Astrocyte of the spinal cord (primary cell): ENCODE measurements around the gene SPON1.

Experiments
- DNase-seq: peaks from one replicate; pipeline ENCODE4 v3.0.0; 2011; ENCODE audit warnings: low read depth, low spot score
- H3K4me3 ChIP-seq: 2 replicates; pipeline ENCODE4 v1.5.1; 2011; ENCODE audit warnings: low read depth, mild to moderate bottlenecking, low read length, moderate library complexity
- in situ Hi-C: cut with HindIII; loops from 2 replicates; pipeline ENCODE4 v1.10.0; 2017; ENCODE audit warnings: low sequenced_read_pairs
- TF ChIP-seq, protein P1 (sequence below): IDR thresholded peaks from 2 replicates; pipeline ENCODE4 v1.5.1; 2012; ENCODE audit warnings: low read depth, mild to moderate bottlenecking, low read length, inconsistent platforms

The SPON1 gene

GRCh38 chr11:14112721-14113120 lies 150.2 kb downstream of the SPON1 start:
- DNase-seq, result no peak
- in situ Hi-C loops, result no loop called here
- TF ChIP-seq, protein P1, sequence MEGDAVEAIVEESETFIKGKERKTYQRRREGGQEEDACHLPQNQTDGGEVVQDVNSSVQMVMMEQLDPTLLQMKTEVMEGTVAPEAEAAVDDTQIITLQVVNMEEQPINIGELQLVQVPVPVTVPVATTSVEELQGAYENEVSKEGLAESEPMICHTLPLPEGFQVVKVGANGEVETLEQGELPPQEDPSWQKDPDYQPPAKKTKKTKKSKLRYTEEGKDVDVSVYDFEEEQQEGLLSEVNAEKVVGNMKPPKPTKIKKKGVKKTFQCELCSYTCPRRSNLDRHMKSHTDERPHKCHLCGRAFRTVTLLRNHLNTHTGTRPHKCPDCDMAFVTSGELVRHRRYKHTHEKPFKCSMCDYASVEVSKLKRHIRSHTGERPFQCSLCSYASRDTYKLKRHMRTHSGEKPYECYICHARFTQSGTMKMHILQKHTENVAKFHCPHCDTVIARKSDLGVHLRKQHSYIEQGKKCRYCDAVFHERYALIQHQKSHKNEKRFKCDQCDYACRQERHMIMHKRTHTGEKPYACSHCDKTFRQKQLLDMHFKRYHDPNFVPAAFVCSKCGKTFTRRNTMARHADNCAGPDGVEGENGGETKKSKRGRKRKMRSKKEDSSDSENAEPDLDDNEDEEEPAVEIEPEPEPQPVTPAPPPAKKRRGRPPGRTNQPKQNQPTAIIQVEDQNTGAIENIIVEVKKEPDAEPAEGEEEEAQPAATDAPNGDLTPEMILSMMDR, result no peak
- no peak overlapping the region for H3K4me3 ChIP-seq

DNA sequence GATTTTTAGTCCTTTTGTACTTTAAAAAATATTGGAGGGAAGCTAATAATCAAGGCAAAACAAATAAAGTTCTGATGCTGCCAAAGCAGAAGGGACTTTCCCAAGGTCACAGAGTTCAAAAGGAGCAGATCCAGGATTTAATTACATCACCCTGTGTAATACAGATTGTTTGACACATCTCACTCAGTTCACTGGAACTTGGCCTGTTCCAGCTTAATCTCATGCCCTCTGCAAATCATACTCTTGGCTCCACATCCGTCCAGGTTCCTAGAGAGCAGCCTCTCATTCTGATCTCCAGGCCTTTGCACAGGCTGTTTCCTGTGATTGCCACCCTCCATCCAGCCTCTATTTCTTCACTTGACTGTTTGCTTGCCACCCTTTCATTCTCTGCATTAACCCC lies 151.7 kb downstream of the SPON1 start:
- in situ Hi-C loops, result no loop called here
- no peak for DNase-seq
- TF ChIP-seq, protein P1, result no peak
- no peak overlapping the region for H3K4me3 ChIP-seq

GRCh38 chr11:14114786-14115185 lies 152.3 kb downstream of the SPON1 start:
- no peak for DNase-seq
- in situ Hi-C loops, result no loop called here
- H3K4me3 ChIP-seq, result no peak overlapping the region

GRCh38 chr11:14117632-14118031 lies 155.1 kb downstream of the SPON1 start:
- in situ Hi-C loops, result no loop called here
- TF ChIP-seq, protein P1, result no peak
- H3K4me3 ChIP-seq, result no peak overlapping the region
- DNase-seq, result no peak

More at GRCh38 chr11:14114786-14115185, 152.3 kb downstream of the SPON1 start:
- TF ChIP-seq, protein P1, result no peak

DNA sequence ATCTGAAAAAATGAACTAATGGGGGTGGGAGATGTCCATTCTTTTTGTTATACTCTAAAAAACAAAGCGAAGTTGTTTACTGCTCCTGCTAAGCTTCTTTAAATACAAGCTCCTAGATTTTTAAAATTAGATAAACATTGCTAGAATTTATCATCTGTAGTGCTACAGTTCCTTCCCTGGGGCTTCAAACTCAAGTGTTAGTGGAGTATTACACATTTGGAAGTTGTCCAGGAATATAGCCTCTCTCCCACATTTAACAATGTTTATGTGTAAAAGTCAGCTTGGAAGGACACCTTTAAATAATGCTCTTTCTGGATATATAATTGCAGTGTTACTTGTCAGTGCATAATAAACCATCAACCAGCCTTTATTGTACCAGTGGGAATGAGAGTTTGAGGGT lies 155.5 kb downstream of the SPON1 start:
- in situ Hi-C loops, result no loop called here
- TF ChIP-seq, protein P1, result no peak
- H3K4me3 ChIP-seq, result no peak overlapping the region
- DNase-seq, result no peak

- TF ChIP-seq, protein P1, result no peak
- in situ Hi-C loops, result no loop called here
- H3K4me3 ChIP-seq, result no peak overlapping the region
- DNase-seq, result no peak
Measured at GRCh38 chr11:14119357-14119756, 156.8 kb downstream of the SPON1 start.

DNA sequence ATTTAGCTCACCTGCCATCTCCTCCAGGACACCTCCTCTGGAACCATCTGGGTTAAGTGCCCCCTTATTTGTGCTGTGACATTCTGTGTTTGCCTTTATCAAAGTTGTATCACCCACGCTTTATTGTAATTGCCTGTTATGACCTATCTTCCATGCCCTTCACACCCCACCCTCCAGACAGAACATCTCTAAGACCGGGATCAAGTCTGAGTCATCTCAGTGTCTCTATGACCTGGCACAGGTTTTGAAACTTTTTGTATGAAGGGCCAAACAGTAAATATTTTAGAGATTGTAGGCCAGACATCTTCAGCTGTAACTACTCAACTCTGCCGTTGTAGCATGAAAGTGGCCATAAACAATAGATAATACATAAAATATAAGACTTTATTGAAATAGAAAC lies 161.8 kb downstream of the SPON1 start:
- TF ChIP-seq, protein P1, result no peak
- in situ Hi-C loops, result no loop called here
- H3K4me3 ChIP-seq, result no peak overlapping the region
- no peak for DNase-seq
